Activated CD4-positive, alpha-beta T cell treated with anti-CD3 and anti-CD28 coated beads, Interleukin-2, amount 10 ng/mL, durations not matched to agents 24 days and 14 days (primary cell): ENCODE data around the gene RUSF1. TPM values are rescaled to one million over a fixed set of nuclear protein-coding genes. Genes with fewer than 3 reads are reported as not detected.
"Not testable (repeated sequence)": the region's sequence is repeated elsewhere in the genome, so short reads cannot be mapped to it uniquely, and the experiment has no call there.

Source experiments
- DNase-seq: peaks from one replicate; pipeline ENCODE4 v3.0.0; 2022
- H3K27ac Mint-ChIP-seq: one replicate; pipeline ENCODE4 v1.8.0; 2022; ENCODE audit warnings: mild to moderate bottlenecking, mixed read lengths
- H3K27me3 Mint-ChIP-seq: one replicate; pipeline ENCODE4 v1.8.0; 2022; ENCODE audit warnings: mixed read lengths
- H3K36me3 Mint-ChIP-seq: one replicate; pipeline ENCODE4 v1.8.0; 2022; ENCODE audit warnings: low read depth, mild to moderate bottlenecking, mixed read lengths
- H3K4me1 Mint-ChIP-seq: one replicate; pipeline ENCODE4 v1.8.0; 2021; ENCODE audit warnings: mixed read lengths
- H3K4me3 Mint-ChIP-seq: one replicate; pipeline ENCODE4 v1.8.0; 2022; ENCODE audit warnings: mild to moderate bottlenecking, moderate library complexity, mixed read lengths
- H3K9me3 Mint-ChIP-seq: one replicate; pipeline ENCODE4 v1.8.0; 2021; ENCODE audit warnings: mixed read lengths
- intact Hi-C: fragments of 100-400 bp; cut with micrococcal nuclease; formaldehyde crosslinking; loops from one replicate; pipeline ENCODE4 v1.15.1; 2023
- total RNA-seq: library from RNA; stranded (reverse); gene quantifications from 2 replicates; pipeline ENCODE4 v1.2.3, GENCODE V29; 2022

RUSF1 gene
- total RNA-seq, 1 donor from 2014 or later = 41.1 TPM

- no peak overlapping the region for H3K27ac Mint-ChIP-seq
- H3K36me3 Mint-ChIP-seq = no peaks in the 10 kb centered on the region
- intact Hi-C loops = no loop called here
- no peak for DNase-seq
- H3K9me3 Mint-ChIP-seq = no peaks in the 10 kb centered on the region
- peaks cover 22% of the 10 kb centered on the region for H3K27me3 Mint-ChIP-seq
- H3K4me1 Mint-ChIP-seq = peaks cover 2% of the 10 kb centered on the region
- H3K4me3 Mint-ChIP-seq = no peak overlapping the region
Observed at GRCh38 chr16:31528523-31529107, 20.4 kb upstream of the RUSF1 start.

DNA sequence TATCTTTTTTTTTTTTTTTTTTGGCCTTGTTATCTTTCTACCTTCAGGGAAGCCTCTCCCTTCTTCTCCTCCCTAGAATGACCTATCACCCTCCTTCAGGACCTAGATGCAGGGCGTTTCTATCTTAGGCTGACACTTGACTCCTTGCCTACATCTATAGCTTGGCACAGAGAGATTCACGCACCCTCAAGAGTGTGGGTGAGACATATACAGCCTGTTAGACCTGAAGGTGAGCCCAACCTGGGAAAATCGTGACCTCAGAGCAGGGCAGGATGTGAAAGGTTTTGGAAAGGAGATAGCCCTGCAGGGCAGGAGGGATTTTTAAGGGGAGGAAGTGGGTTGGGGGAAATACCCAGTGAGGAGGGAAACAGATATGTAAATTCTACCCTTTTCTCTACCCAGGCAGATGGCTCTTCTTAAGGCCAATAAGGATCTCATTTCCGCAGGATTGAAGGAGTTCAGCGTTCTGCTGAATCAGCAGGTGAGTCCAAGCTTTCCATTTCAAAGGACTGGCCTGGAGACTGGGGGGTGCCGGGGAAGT lies 19.6 kb upstream of the RUSF1 start, which contains the start of gene AHSP:
AHSP (plus strand) TSS at position 167 of the 541 bp plus-strand sequence; CDS start at position 407, 240 bp downstream.
- Mint-ChIP-seq H3K9me3 (no peaks in the 10 kb centered on the region), H3K27ac (no peak within 1 kb of the TSS), H3K36me3 (no peaks in the 10 kb centered on the region), H3K27me3 (peaks cover 22% of the 10 kb centered on the region), H3K4me3 (no peak within 1 kb of the TSS), H3K4me1 (peaks cover 2% of the 10 kb centered on the region)
- DNase-seq = no peak
- intact Hi-C loops = no loop called here

- no peak overlapping the region for H3K27ac Mint-ChIP-seq
- peaks cover 2% of the 10 kb centered on the region for H3K4me1 Mint-ChIP-seq
- intact Hi-C loops = no loop called here
- no peaks in the 10 kb centered on the region for H3K9me3 Mint-ChIP-seq
- no peak overlapping the region for H3K4me3 Mint-ChIP-seq
- peaks cover 17% of the 10 kb centered on the region for H3K27me3 Mint-ChIP-seq
- H3K36me3 Mint-ChIP-seq = no peaks in the 10 kb centered on the region
- no peak for DNase-seq
Observed at GRCh38 chr16:31525113-31525512, 16.9 kb upstream of the RUSF1 start.

DNA sequence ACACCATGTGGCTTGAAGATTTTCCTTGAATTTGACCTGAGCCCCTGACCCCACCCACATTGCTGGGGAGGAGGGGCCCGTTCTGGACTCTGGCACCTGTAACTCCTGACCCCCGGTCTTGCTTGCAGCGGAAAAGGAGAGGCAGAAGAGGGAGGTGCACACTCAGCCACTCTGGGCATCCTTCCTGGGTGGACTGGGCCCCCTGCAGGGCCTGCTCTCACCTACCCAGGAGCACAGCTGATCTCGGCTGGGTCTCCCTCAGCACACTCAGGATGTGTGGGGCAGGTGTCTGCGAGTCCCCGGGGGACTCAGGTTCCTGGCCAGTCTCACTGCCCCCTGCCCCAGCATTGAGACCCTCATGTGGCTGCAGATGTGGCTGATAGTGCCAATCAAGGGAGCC lies 15.6 kb upstream of the RUSF1 start:
- H3K4me1 Mint-ChIP-seq, H3K36me3 Mint-ChIP-seq, intact Hi-C loops, H3K27ac Mint-ChIP-seq, H3K9me3 Mint-ChIP-seq, H3K27me3 Mint-ChIP-seq, DNase-seq, H3K4me3 Mint-ChIP-seq: not testable (repeated sequence)

GRCh38 chr16:31522071-31522470 lies 13.9 kb upstream of the RUSF1 start:
- intact Hi-C loops = no loop called here
- Mint-ChIP-seq H3K4me1 (peaks cover 3% of the 10 kb centered on the region), H3K36me3 (no peaks in the 10 kb centered on the region), H3K4me3 (no peak overlapping the region), H3K27me3 (no peaks in the 10 kb centered on the region), H3K27ac (no peak overlapping the region), H3K9me3 (peaks cover 6% of the 10 kb centered on the region)
- DNase-seq = no peak

GRCh38 chr16:31521368-31521767 lies 13.2 kb upstream of the RUSF1 start:
- Mint-ChIP-seq H3K27ac (no peak overlapping the region), H3K9me3 (peaks cover 6% of the 10 kb centered on the region), H3K36me3 (no peaks in the 10 kb centered on the region), H3K27me3 (peaks cover 2% of the 10 kb centered on the region), H3K4me3 (no peak overlapping the region), H3K4me1 (peaks cover 3% of the 10 kb centered on the region)
- no peak for DNase-seq
- intact Hi-C loops = no loop called here

DNA sequence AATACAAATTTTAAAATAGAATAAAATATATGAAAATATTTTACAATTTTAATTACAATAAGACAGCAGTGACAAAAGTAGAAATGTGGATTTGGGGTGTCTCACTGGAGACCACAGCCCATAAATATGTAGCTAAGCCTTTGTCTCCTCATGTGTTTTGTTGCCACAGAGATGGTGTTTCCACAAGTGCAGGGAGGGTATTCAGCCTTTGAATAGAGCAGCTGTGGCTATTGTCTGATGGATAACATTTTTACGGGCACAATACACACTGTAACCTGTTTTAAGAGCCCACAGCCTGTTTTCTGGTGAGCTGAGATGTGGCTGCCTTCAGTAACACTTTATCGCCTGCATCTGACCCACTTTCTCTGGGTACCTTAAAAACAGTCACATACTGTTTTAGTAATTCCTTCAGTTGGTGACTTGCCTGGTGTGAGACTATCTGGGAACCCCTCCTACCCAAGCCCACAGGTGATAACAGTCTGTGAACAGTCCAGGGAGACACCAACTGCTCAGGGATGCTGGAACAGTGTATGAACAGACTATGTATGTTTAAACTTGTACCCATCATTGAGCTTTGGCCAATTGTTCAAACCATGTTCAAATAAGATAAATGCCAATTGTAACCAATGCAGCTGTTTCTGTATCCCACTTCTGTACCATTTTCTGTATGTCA lies 11.7 kb upstream of the RUSF1 start:
- H3K27me3 Mint-ChIP-seq = peaks cover 2% of the 10 kb centered on the region
- intact Hi-C loops = no loop called here
- H3K36me3 Mint-ChIP-seq = no peaks in the 10 kb centered on the region
- H3K4me3 Mint-ChIP-seq = no peak overlapping the region
- DNase-seq = no peak
- H3K9me3 Mint-ChIP-seq = peaks cover 6% of the 10 kb centered on the region
- H3K4me1 Mint-ChIP-seq = peaks cover 3% of the 10 kb centered on the region
- no peak overlapping the region for H3K27ac Mint-ChIP-seq

GRCh38 chr16:31517800-31518402 lies 9.7 kb upstream of the RUSF1 start:
- Mint-ChIP-seq H3K27me3 (peaks cover 4% of the 10 kb centered on the region), H3K4me1 (peaks cover 3% of the 10 kb centered on the region), H3K27ac (no peak overlapping the region), H3K36me3 (no peaks in the 10 kb centered on the region), H3K9me3 (peaks cover 7% of the 10 kb centered on the region), H3K4me3 (no peak overlapping the region)
- DNase-seq = no peak
- intact Hi-C loops = no loop called here

DNA sequence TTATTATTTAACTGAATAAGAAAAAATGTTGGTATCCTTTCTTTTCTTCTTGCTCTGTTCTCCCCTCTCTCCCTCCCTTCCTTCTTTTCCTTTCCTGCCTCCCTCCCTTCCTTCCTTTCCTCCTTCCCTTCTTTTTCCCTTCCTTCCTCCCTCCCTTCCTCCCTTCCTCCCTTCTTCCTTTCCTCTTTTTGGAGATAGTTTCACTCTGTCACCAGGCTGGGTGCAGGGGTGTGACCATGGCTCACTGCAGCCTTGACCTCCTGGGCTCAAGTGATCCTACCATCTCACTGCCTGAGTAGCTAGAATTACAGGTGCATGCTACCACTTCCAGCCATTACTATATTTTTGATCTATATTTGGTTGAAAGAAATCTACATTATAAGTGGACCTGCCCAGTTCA lies 5.7 kb upstream of the RUSF1 start:
- H3K36me3 Mint-ChIP-seq = no peaks in the 10 kb centered on the region
- peaks cover 12% of the 10 kb centered on the region for H3K9me3 Mint-ChIP-seq
- no peak for DNase-seq
- H3K4me1 Mint-ChIP-seq = peaks cover 7% of the 10 kb centered on the region
- no peak overlapping the region for H3K27ac Mint-ChIP-seq
- intact Hi-C loops = no loop called here
- peaks cover 4% of the 10 kb centered on the region for H3K27me3 Mint-ChIP-seq
- H3K4me3 Mint-ChIP-seq = no peak overlapping the region

DNA sequence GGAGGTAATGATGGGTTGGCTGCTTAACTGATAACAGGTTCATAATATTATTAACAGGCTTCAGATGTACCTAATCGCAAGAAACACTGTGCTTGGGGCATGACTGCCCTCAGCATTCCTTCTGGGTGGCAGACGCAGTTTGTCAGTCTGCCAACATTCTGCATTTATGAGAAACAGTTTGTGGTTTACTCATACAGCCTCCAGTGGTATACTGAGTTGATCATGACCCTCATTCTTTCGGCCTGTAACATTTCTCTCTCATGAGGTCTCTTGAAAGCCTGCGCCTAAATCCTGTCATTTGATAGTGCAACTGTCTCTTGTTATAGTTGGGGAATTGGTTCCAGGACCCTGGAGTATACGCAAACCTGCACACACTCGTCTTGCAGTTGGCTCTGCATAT lies 4.9 kb upstream of the RUSF1 start:
- peaks cover 4% of the 10 kb centered on the region for H3K27me3 Mint-ChIP-seq

GRCh38 chr16:31508706-31509195 lies 560 bp upstream of the RUSF1 start:
- Mint-ChIP-seq H3K27me3 (no peaks in the 10 kb centered on the region), H3K36me3 (peaks cover 15% of the 10 kb centered on the region), H3K27ac (peak overlapping the region; percentile 94), H3K4me3 (peak overlapping the region; percentile 95), H3K9me3 (peaks cover 5% of the 10 kb centered on the region), H3K4me1 (peaks cover 38% of the 10 kb centered on the region)
- intact Hi-C loops = loop anchor here (1.0 to 5.0 kb wide), 3 partner anchors 49 to 360 kb away; partner anchors contain the start of gene ARMC5
- no peak for DNase-seq

More for the DNA sequence above, 4.9 kb upstream of the RUSF1 start:
- peaks cover 1% of the 10 kb centered on the region for H3K36me3 Mint-ChIP-seq
- no peak overlapping the region for H3K27ac Mint-ChIP-seq
- DNase-seq = no peak
- intact Hi-C loops = no loop called here
- no peak overlapping the region for H3K4me3 Mint-ChIP-seq
- peaks cover 11% of the 10 kb centered on the region for H3K4me1 Mint-ChIP-seq
- H3K9me3 Mint-ChIP-seq = peaks cover 11% of the 10 kb centered on the region

DNA sequence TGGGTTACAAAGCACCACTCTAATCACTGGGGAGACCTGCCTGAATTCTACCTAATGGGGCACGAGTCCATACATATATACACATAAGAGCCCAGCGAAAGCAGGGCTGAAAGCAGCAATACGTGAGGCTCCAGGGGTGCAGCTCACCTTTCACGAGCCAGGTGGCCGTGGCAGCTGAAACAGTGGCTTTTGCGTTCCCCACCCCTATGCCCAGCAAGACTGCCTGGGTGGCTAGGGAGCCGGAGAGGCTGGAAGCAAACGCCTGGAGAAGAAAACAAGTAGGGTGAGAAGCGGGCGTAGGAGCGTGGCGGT lies 618 bp downstream of the RUSF1 start:
- intact Hi-C loops = loop anchor here (5.0 kb wide), 1 partner anchor 195 kb away; no protein-coding TSS in a partner anchor
- peaks cover 2% of the 10 kb centered on the region for H3K9me3 Mint-ChIP-seq
- peaks cover 38% of the 10 kb centered on the region for H3K4me1 Mint-ChIP-seq
- DNase-seq = no peak
- peak overlapping the region; percentile 94 for H3K27ac Mint-ChIP-seq
- no peaks in the 10 kb centered on the region for H3K27me3 Mint-ChIP-seq
- peaks cover 15% of the 10 kb centered on the region for H3K36me3 Mint-ChIP-seq
- peak overlapping the region; percentile 95 for H3K4me3 Mint-ChIP-seq

DNA sequence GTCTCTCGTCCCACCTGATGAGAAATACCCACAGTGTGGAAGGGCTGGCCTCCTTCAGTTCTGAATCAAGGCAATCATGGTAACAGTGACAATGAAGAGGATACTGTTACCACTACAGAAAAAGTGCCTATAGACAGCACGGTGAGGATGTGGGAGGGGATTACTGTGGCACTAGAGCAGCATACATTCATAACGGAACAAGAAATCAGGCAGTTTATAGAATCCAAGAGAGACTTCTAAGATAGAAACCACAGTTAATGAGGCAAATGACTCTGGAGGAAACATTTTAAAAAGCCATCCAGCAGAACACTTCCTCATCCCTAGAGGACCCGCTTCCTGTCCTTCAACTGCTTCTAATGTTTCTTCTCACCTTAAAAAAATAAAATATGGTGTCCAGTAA lies 2.7 kb downstream of the RUSF1 start:
- Mint-ChIP-seq H3K9me3 (no peaks in the 10 kb centered on the region), H3K36me3 (peaks cover 16% of the 10 kb centered on the region), H3K4me3 (peak overlapping the region; percentile 56), H3K4me1 (peaks cover 38% of the 10 kb centered on the region), H3K27ac (peak overlapping the region; percentile 87), H3K27me3 (no peaks in the 10 kb centered on the region)
- intact Hi-C loops = loop anchor here (5.0 kb wide), 1 partner anchor 197 kb away; no protein-coding TSS in a partner anchor
- DNase-seq = no peak

GRCh38 chr16:31504159-31504558 lies 4.0 kb downstream of the RUSF1 start:
- H3K9me3 Mint-ChIP-seq = no peaks in the 10 kb centered on the region
- H3K4me3 Mint-ChIP-seq = no peak overlapping the region
- peaks cover 36% of the 10 kb centered on the region for H3K4me1 Mint-ChIP-seq
- no peak overlapping the region for H3K27ac Mint-ChIP-seq
- H3K36me3 Mint-ChIP-seq = peaks cover 17% of the 10 kb centered on the region
- no peak for DNase-seq
- intact Hi-C loops = no loop called here
- no peaks in the 10 kb centered on the region for H3K27me3 Mint-ChIP-seq
